Osteocyte (in vitro differentiated cells): ENCODE data around the gene ABCA5. TPM values are rescaled to one million over a fixed set of nuclear protein-coding genes. Genes with fewer than 3 reads are reported as not detected.

Experiments used
- DNase-seq: peaks from one replicate; pipeline ENCODE4 v3.0.0; 2021; ENCODE audit warnings: mixed read lengths; ENCODE audit not compliant: unreplicated experiment; ENCODE audit errors: extremely low spot score
- H3K27ac Mint-ChIP-seq: one replicate; pipeline ENCODE4 v1.8.0; 2021; ENCODE audit warnings: mild to moderate bottlenecking, mixed read lengths; ENCODE audit not compliant: unreplicated experiment
- H3K27me3 Mint-ChIP-seq: one replicate; pipeline ENCODE4 v1.8.0; 2021; ENCODE audit warnings: mixed read lengths; ENCODE audit not compliant: unreplicated experiment
- H3K36me3 Mint-ChIP-seq: one replicate; pipeline ENCODE4 v1.8.0; 2021; ENCODE audit warnings: mixed read lengths; ENCODE audit not compliant: unreplicated experiment
- H3K4me1 Mint-ChIP-seq: one replicate; pipeline ENCODE4 v1.8.0; 2021; ENCODE audit warnings: mixed read lengths; ENCODE audit not compliant: unreplicated experiment
- H3K4me3 Mint-ChIP-seq: one replicate; pipeline ENCODE4 v1.8.0; 2021; ENCODE audit warnings: mild to moderate bottlenecking, moderate library complexity, mixed read lengths; ENCODE audit not compliant: unreplicated experiment
- H3K9me3 Mint-ChIP-seq: one replicate; pipeline ENCODE4 v1.8.0; 2021; ENCODE audit warnings: mixed read lengths; ENCODE audit not compliant: unreplicated experiment
- CTCF ChIP-seq: fragments of 200-600 bp; sonication (generic); IDR thresholded peaks from 2 replicates; pipeline ENCODE4 v1.5.0; 2021; ENCODE audit warnings: antibody characterized with exemption, mild to moderate bottlenecking, moderate library complexity
- total RNA-seq: library from RNA; stranded (reverse); gene quantifications from 2 replicates; pipeline ENCODE4 v1.2.1, GENCODE V29; 2021

ABCA5 gene
- total RNA-seq, 1 donor from 2014 or later: 15.9 TPM

GRCh38 chr17:69239611-69240600 is 87.0 kb downstream of the ABCA5 start:
- no peaks in the 10 kb centered on the region for H3K27me3 Mint-ChIP-seq
- no peaks in the 10 kb centered on the region for H3K9me3 Mint-ChIP-seq
- no peak for TF ChIP-seq CTCF
- peaks cover 3% of the 10 kb centered on the region for H3K36me3 Mint-ChIP-seq
- no peak for DNase-seq
- no peak overlapping the region for H3K4me3 Mint-ChIP-seq
- H3K4me1 Mint-ChIP-seq: peaks cover 4% of the 10 kb centered on the region
- H3K27ac Mint-ChIP-seq: no peak overlapping the region

GRCh38 chr17:69236946-69237345 is 90.0 kb downstream of the ABCA5 start:
- DNase-seq: no peak
- Mint-ChIP-seq H3K27me3 (no peaks in the 10 kb centered on the region), H3K4me1 (peaks cover 4% of the 10 kb centered on the region), H3K4me3 (no peak overlapping the region), H3K36me3 (peaks cover 3% of the 10 kb centered on the region), H3K9me3 (peaks cover 9% of the 10 kb centered on the region), H3K27ac (no peak overlapping the region)
- no peak for TF ChIP-seq CTCF

- Mint-ChIP-seq H3K9me3 (peaks cover 9% of the 10 kb centered on the region), H3K27ac (no peak overlapping the region), H3K27me3 (no peaks in the 10 kb centered on the region), H3K4me3 (no peak overlapping the region), H3K36me3 (peaks cover 3% of the 10 kb centered on the region), H3K4me1 (peaks cover 4% of the 10 kb centered on the region)
- no peak for DNase-seq
- no peak for TF ChIP-seq CTCF
These were observed 90.5 kb downstream of the ABCA5 start for GRCh38 chr17:69236464-69236863.

GRCh38 chr17:69235338-69236058 is 91.4 kb downstream of the ABCA5 start:
- Mint-ChIP-seq H3K36me3 (peaks cover 3% of the 10 kb centered on the region), H3K9me3 (peaks cover 13% of the 10 kb centered on the region), H3K4me1 (peaks cover 4% of the 10 kb centered on the region), H3K27ac (no peak overlapping the region), H3K4me3 (no peak overlapping the region), H3K27me3 (no peaks in the 10 kb centered on the region)
- peak; percentile 91 for TF ChIP-seq CTCF
- DNase-seq: peak; percentile 91

- TF ChIP-seq CTCF: no peak
- no peak overlapping the region for H3K27ac Mint-ChIP-seq
- peaks cover 6% of the 10 kb centered on the region for H3K4me1 Mint-ChIP-seq
- no peak for DNase-seq
- no peak overlapping the region for H3K4me3 Mint-ChIP-seq
- H3K27me3 Mint-ChIP-seq: no peaks in the 10 kb centered on the region
- H3K36me3 Mint-ChIP-seq: peaks cover 3% of the 10 kb centered on the region
- peaks cover 16% of the 10 kb centered on the region for H3K9me3 Mint-ChIP-seq
These were observed 94.3 kb downstream of the ABCA5 start for GRCh38 chr17:69232650-69233049.
